GM18505 (cell line): ENCODE results near the gene DTHD1.
A peak's percentile ranks its signal among the peaks of the same experiment; 100 is the strongest.

ENCODE experiments used
- ATAC-seq: cut with Tn5 transposase; IDR thresholded peaks from one replicate; pipeline ENCODE4 v1.9.1; 2021; ENCODE audit not compliant: unreplicated experiment
- POLR2A ChIP-seq: IDR thresholded peaks from 4 replicates; pipeline ENCODE4 v1.6.1; 2011; ENCODE audit warnings: borderline replicate concordance; ENCODE audit not compliant: insufficient read depth, insufficient read length; ENCODE audit errors: extremely low read depth

Gene DTHD1

GRCh38 chr4:36254371-36254770 is 27.0 kb upstream of the DTHD1 start:
- no peak for ATAC-seq
- no peak for TF ChIP-seq POLR2A

- ATAC-seq = peak; percentile 70
- TF ChIP-seq POLR2A = no peak
These were observed 25.8 kb upstream of the DTHD1 start for GRCh38 chr4:36255577-36255976.

GRCh38 chr4:36256398-36256891 is 25.0 kb upstream of the DTHD1 start:
- TF ChIP-seq POLR2A = no peak
- ATAC-seq = peak; percentile 56

GRCh38 chr4:36260731-36261130 is 20.7 kb upstream of the DTHD1 start:
- TF ChIP-seq POLR2A = no peak
- ATAC-seq = no peak

GRCh38 chr4:36264207-36264826 is 17.1 kb upstream of the DTHD1 start:
- ATAC-seq = no peak
- no peak for TF ChIP-seq POLR2A

- ATAC-seq = no peak
- TF ChIP-seq POLR2A = no peak
These were observed 13.7 kb upstream of the DTHD1 start for GRCh38 chr4:36267486-36268268.

GRCh38 chr4:36269101-36269500 is 12.3 kb upstream of the DTHD1 start:
- no peak for TF ChIP-seq POLR2A
- no peak for ATAC-seq

- no peak for ATAC-seq
These were observed 11.8 kb upstream of the DTHD1 start for GRCh38 chr4:36269533-36270173.

GRCh38 chr4:36273276-36273675 is 8.1 kb upstream of the DTHD1 start:
- no peak for ATAC-seq
- TF ChIP-seq POLR2A = no peak

More at GRCh38 chr4:36269533-36270173, 11.8 kb upstream of the DTHD1 start:
- no peak for TF ChIP-seq POLR2A

GRCh38 chr4:36274158-36274557 is 7.3 kb upstream of the DTHD1 start:
- no peak for ATAC-seq
- TF ChIP-seq POLR2A = no peak

- TF ChIP-seq POLR2A = no peak
- ATAC-seq = no peak
These were observed 3.9 kb upstream of the DTHD1 start for GRCh38 chr4:36277533-36277932.

GRCh38 chr4:36278789-36279188 is 2.6 kb upstream of the DTHD1 start:
- no peak for ATAC-seq
- TF ChIP-seq POLR2A = no peak

- TF ChIP-seq POLR2A = no peak
- ATAC-seq = no peak
These were observed 861 bp upstream of the DTHD1 start for GRCh38 chr4:36280555-36280954.
